Stomach smooth muscle (tissue), 2 donors: ENCODE measurements around the gene ELOVL7.
"Not testable (repeated sequence)": the region's sequence is repeated elsewhere in the genome, so short reads cannot be mapped to it uniquely, and the experiment has no call there.

Source experiments
- H3K27ac ChIP-seq: one replicate; pipeline ENCODE4 v1.7.0; 2013; ENCODE audit warnings: mild to moderate bottlenecking, low read length, inconsistent platforms
- H3K27me3 ChIP-seq, 2 donors: one replicate each; pipeline ENCODE4 v1.7.0; 2013; ENCODE audit warnings: low read length in 2 of 2; ENCODE audit not compliant: insufficient read depth in 2 of 2, control insufficient read depth in 1 of 2
- H3K36me3 ChIP-seq, 2 donors: one replicate each; pipeline ENCODE4 v1.7.0; 2013; ENCODE audit warnings: low read length in 2 of 2; ENCODE audit not compliant: control insufficient read depth in 2 of 2, insufficient read depth in 2 of 2
- H3K4me1 ChIP-seq: one replicate; pipeline ENCODE4 v1.7.0; 2013; ENCODE audit warnings: low read length; ENCODE audit not compliant: control insufficient read depth, insufficient read depth
- H3K4me3 ChIP-seq, 2 donors: one replicate each; pipeline ENCODE4 v1.7.0; 2013; ENCODE audit warnings: low read length in 2 of 2
- H3K9ac ChIP-seq, 2 donors: one replicate each; pipeline ENCODE4 v1.7.0; 2013; ENCODE audit warnings: low read length in 2 of 2, mild to moderate bottlenecking in 1 of 2
- H3K9me3 ChIP-seq, 2 donors: one replicate each; pipeline ENCODE4 v1.7.0; 2013; ENCODE audit warnings: low read length in 2 of 2; ENCODE audit not compliant: control insufficient read depth in 2 of 2
- donor health status: healthy.
- donor health status: Pancreatic carcinoma.

ELOVL7 gene

GRCh38 chr5:60795424-60795950 lies 48.6 kb downstream of the ELOVL7 start:
- H3K9ac ChIP-seq, H3K4me1 ChIP-seq, H3K36me3 ChIP-seq, H3K9me3 ChIP-seq, H3K27me3 ChIP-seq, H3K4me3 ChIP-seq, H3K27ac ChIP-seq: not testable (repeated sequence)

GRCh38 chr5:60794691-60795090 lies 49.4 kb downstream of the ELOVL7 start:
- no peaks in the 10 kb centered on the region for H3K4me1 ChIP-seq
- no peaks in the 10 kb centered on the region for H3K9me3 ChIP-seq
- no peaks in the 10 kb centered on the region for H3K36me3 ChIP-seq
- H3K9ac ChIP-seq, result no peak overlapping the region
- H3K27ac ChIP-seq, result no peak overlapping the region
- H3K27me3 ChIP-seq, result no peaks in the 10 kb centered on the region
- no peak overlapping the region for H3K4me3 ChIP-seq

- Histone ChIP-seq H3K9me3 (no peaks in the 10 kb centered on the region), H3K36me3 (no peaks in the 10 kb centered on the region), H3K27ac (no peak overlapping the region), H3K4me3 (no peak overlapping the region), H3K9ac (no peak overlapping the region), H3K4me1 (no peaks in the 10 kb centered on the region), H3K27me3 (no peaks in the 10 kb centered on the region)
These were observed 51.6 kb downstream of the ELOVL7 start for GRCh38 chr5:60792438-60792837.

GRCh38 chr5:60789551-60789950 lies 54.5 kb downstream of the ELOVL7 start:
- no peaks in the 10 kb centered on the region for H3K36me3 ChIP-seq
- H3K9ac ChIP-seq, result no peak overlapping the region
- H3K27ac ChIP-seq, result no peak overlapping the region
- H3K4me3 ChIP-seq, result no peak overlapping the region
- H3K9me3 ChIP-seq, result no peaks in the 10 kb centered on the region
- no peaks in the 10 kb centered on the region for H3K4me1 ChIP-seq
- no peaks in the 10 kb centered on the region for H3K27me3 ChIP-seq

- Histone ChIP-seq H3K36me3 (no peaks in the 10 kb centered on the region), H3K9me3 (no peaks in the 10 kb centered on the region), H3K9ac (no peak overlapping the region), H3K4me3 (no peak overlapping the region), H3K27ac (no peak overlapping the region), H3K27me3 (no peaks in the 10 kb centered on the region), H3K4me1 (no peaks in the 10 kb centered on the region)
These were observed 55.1 kb downstream of the ELOVL7 start for GRCh38 chr5:60788863-60789513.

GRCh38 chr5:60779466-60779865 lies 64.6 kb downstream of the ELOVL7 start:
- Histone ChIP-seq H3K9me3 (no peaks in the 10 kb centered on the region), H3K9ac (no peak overlapping the region)

GRCh38 chr5:60776343-60776742 lies 67.7 kb downstream of the ELOVL7 start:
- no peak overlapping the region for H3K27ac ChIP-seq
- no peaks in the 10 kb centered on the region for H3K27me3 ChIP-seq
- H3K4me1 ChIP-seq, result no peaks in the 10 kb centered on the region
- no peak overlapping the region for H3K4me3 ChIP-seq
- no peak overlapping the region for H3K9ac ChIP-seq
- no peaks in the 10 kb centered on the region for H3K9me3 ChIP-seq
- H3K36me3 ChIP-seq, result no peaks in the 10 kb centered on the region

More at GRCh38 chr5:60779466-60779865, 64.6 kb downstream of the ELOVL7 start:
- Histone ChIP-seq H3K4me3 (no peak overlapping the region), H3K27me3 (no peaks in the 10 kb centered on the region), H3K36me3 (no peaks in the 10 kb centered on the region), H3K4me1 (no peaks in the 10 kb centered on the region), H3K27ac (no peak overlapping the region)

GRCh38 chr5:60765019-60765709 lies 78.9 kb downstream of the ELOVL7 start:
- H3K27ac ChIP-seq, result no peak overlapping the region
- no peak overlapping the region for H3K4me3 ChIP-seq
- H3K9ac ChIP-seq, result no peak overlapping the region

GRCh38 chr5:60763061-60763460 lies 81.0 kb downstream of the ELOVL7 start:
- Histone ChIP-seq H3K9ac (no peak overlapping the region), H3K27me3 (no peaks in the 10 kb centered on the region), H3K4me3 (no peak overlapping the region), H3K4me1 (no peaks in the 10 kb centered on the region), H3K27ac (no peak overlapping the region), H3K9me3 (no peaks in the 10 kb centered on the region), H3K36me3 (no peaks in the 10 kb centered on the region)

More at GRCh38 chr5:60765019-60765709, 78.9 kb downstream of the ELOVL7 start:
- H3K27me3 ChIP-seq, result no peaks in the 10 kb centered on the region
- no peaks in the 10 kb centered on the region for H3K9me3 ChIP-seq
- H3K4me1 ChIP-seq, result no peaks in the 10 kb centered on the region
- no peaks in the 10 kb centered on the region for H3K36me3 ChIP-seq

- H3K27me3 ChIP-seq, result no peaks in the 10 kb centered on the region
- no peaks in the 10 kb centered on the region for H3K9me3 ChIP-seq
- H3K36me3 ChIP-seq, result no peaks in the 10 kb centered on the region
- H3K9ac ChIP-seq, result no peak overlapping the region
- H3K4me1 ChIP-seq, result no peaks in the 10 kb centered on the region
- H3K27ac ChIP-seq, result no peak overlapping the region
- no peak overlapping the region for H3K4me3 ChIP-seq
These were observed 89.6 kb downstream of the ELOVL7 start for GRCh38 chr5:60754495-60754894.

GRCh38 chr5:60744682-60745081 lies 99.4 kb downstream of the ELOVL7 start:
- Histone ChIP-seq H3K27me3 (no peaks in the 10 kb centered on the region), H3K9me3 (peaks cover 0 to 6% of the 10 kb centered on the region in 2 donors), H3K4me3 (no peak overlapping the region), H3K27ac (no peak overlapping the region), H3K36me3 (no peaks in the 10 kb centered on the region), H3K4me1 (no peaks in the 10 kb centered on the region), H3K9ac (no peak overlapping the region)
